ENCODE results near the gene GNA12. TPM values are rescaled to one million over a fixed set of nuclear protein-coding genes. Genes with fewer than 3 reads are reported as not detected.

GNA12 gene
- total RNA-seq, 1 experiment from 2014 or later = 25.7 TPM

DNA sequence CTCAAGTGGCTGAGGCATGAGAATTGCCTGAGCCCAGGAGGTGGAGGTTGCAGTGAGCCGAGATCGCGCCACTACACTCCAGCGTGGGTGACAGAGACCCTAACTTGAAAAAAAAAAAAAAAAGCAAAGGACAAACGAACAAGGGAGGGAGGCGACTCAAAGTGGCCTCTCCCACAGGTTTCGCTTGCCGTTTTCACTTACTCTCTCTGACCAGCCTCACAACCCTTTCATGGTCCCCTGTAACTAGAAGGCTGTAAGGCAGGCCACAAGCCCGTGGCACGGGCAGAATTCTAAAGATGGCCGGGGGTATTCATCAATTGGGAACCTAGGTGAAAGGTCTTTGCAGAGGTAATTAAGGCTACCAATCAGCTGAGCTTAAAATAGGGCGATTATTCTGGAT, 25.5 kb downstream of the GNA12 start:
- no peak for DNase-seq (ENCODE audit: low read depth)

DNA sequence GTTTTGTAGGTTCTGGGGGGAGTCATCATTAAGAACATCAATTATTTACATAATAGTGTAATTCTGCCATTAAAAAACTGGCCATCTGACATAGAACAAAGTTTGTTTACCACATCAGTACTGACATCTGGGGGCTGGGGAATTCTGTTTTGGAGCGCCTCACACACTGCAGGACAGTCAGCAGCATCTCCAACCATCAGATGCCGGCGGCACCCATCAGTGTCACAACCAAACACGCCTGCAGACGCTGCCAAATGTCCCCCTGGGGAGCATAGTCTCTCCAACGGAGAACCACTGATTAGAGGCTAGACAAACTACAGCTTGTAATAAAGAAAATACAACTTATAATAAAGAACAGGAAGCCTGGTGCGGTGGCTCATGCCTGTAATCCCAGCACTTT, 26.0 kb downstream of the GNA12 start:
- DNase-seq (ENCODE audit: low read depth) = no peak

DNA sequence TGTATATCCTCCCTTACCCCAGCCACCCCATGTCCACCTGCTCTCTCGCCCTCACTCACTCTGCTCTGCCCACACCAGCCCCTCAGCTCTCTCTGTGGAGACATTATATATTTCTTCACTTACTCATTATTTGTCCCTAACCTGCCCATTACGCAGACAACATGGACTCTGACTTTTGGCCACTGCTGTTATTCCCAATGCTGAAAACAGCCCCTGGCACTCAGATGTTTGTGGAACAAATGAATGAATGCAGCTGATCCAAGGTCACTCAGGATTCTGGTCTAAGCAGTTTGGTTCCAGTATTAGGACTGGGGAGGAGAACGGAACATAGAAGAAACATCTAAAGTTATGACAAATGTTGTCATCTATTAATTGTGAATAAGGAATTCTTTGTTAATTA, 26.7 kb downstream of the GNA12 start:
- no peak for DNase-seq (ENCODE audit: low read depth)

DNA sequence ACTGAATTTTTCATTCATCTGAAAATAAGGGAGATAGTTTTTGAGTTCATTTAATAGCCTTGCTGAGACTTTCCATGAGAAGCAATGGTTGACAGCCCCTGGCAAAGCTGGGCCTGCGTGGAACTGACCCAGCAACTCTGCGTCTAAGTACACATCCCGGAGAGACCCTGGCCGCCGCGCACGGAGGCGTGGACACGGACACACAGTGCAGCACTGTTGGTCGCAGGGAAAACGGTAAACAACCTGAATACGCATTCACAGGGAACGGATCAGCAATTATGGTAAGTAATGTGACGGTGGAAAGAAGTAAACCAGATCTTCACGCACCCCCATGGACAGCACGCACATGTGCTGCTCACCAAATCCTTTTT, 28.2 kb downstream of the GNA12 start:
- no peak for DNase-seq (ENCODE audit: low read depth)

DNA sequence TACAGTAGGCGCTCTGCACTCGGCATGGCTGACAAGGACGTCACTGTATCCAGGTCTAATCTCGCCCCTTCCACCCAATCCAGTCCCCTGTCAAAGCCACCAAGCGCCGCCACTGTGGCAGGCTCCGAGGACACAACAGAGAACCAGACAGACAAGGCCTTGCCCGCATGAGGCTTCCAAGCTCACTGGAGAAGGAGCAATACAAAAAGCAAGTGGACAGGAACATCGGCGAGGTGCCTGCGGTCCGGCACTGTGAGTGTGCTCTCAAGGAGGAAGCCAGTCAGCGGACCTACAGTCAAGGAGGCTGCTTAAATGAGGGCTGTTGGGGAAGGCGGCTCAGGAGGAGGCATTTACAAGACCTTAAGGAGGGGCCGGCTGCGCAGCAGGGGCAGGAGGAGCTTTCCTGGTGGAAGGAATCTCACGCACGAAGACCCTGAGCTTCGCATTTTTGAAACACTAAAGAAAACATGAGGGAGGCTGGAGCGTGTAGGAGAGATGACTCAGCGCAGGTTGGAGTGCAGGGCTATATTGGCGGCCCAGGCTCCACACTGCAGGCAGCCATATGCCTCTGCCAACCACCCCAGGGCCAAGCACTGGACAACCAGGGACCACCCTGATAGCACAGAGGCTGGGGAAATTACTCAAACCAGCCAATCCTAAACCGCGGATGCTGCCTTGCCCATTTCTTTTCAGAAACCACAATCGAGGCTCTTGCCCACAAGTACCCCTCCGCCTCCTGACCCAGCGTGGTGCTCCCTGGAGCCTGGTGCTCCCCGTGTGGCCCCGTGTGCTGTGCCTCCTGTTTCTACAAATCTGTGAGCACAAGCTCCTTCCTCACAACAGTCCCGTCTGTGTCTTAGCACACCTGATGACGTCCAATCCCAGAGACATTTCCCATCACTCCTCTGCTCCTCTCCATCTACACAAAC, 28.9 kb downstream of the GNA12 start:
- DNase-seq (ENCODE audit: low read depth) = no peak

DNA sequence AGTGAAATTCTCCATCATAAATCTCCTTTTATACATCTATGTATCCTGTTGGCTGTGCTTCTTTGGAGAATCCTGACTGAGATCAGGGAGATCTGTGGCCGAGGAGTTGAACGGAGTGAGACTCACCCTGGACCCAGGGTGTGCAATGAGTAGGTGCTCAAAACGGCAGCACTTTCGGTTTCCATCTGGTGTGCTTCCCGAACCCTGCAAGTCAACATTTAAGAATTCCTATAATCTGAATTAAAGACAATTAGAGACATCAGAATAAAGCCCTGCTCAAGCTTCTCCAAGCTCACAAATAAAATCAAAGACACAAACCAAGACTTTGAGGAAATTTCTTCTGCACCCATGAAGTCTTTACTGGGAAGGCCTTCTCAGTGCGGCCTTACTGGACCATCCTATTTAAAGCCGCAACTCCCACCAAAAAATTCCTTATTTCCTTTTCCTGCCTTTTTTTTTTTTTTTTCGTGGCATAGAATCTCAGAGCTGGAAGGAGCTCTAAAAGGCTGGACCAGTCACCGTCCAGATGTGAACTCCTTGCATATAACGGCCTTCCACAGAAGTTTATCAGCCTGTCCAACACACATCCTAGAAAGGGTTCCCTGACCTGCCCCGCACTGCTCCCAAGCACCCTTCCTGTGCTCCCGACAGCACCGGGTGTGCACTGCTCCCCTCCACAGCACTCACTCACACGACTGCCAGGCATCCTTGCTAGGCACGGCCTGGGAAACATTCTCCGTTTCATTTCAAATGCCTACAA, 29.7 kb downstream of the GNA12 start:
- DNase-seq (ENCODE audit: low read depth) = no peak

DNA sequence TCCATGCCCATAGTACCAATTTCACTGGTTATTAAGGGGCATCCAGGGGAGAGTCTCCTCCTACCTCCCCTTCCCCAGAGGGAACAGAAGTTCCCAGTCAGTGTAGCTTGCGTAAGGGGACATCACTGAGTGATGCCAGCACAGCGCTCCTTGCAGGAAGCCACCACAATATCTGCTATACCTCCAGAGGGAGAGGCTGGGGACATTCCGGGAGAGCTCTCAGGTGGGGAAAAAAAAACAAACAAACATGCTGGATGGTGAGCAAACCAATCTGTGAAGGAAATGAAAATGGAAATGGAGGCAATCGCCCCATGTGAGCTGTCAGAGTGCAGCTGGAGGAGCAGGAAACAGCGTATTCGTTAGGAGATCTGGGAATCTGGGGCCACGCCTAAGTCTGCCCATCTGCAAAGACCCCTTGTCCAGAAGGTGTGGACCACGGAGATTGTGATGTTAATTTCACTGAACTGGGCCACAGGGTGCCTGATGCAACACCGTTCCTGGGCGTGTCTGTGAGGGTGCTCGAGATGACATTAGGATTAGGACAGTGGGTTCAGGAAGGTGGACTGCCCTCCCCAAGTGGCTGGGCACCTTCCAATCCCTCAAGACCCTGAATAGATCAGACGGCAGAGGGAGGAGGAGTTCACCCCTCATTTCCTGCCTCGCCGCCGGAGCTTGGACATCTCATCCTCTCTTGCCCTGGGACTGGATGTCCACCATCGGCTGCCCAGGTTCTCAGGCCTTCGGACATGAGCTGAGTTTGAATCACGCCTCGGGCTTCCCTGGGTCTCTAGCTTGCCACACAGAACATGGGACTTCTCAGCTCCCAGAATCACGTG, 30.5 kb downstream of the GNA12 start:
- no peak for DNase-seq (ENCODE audit: low read depth)

DNA sequence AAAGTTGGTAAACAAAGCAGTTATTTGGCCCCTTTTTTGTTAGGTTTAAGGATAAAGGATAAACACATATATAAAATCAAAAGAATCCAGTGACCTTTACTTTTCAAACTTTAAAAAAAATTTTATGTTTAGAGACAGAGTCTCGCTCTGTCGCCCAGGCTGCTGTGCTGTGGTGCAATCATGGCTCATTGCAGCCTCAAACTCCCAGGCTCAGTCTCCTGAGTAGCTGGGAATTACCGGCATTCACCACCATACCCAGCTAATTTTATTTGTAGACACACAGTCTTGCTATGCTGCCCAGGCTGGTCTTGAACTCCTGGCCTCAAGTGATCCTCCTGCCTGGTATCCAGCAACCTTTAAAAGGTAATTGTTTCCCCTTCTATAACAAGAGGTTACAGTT, 31.3 kb downstream of the GNA12 start:
- no peak for DNase-seq (ENCODE audit: low read depth)

DNA sequence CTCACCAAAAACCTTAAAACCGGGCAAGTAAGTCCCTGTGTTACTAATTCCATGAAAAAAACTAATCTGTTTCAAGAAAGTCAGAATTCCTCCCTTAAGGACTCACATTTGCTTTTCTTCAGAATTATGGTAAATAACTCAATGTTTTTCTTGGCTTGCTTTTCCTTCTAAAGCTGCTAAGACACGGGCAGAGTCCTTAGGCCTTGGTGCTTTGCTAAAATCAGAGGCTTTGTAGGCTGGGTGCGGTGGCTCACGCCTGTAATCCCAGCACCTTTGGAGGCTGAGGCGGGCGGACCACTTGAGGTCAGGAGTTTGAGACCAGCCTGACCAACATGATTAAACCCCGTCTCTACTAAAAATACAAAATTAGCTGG, 32.0 kb downstream of the GNA12 start:
- DNase-seq (ENCODE audit: low read depth) = no peak

DNA sequence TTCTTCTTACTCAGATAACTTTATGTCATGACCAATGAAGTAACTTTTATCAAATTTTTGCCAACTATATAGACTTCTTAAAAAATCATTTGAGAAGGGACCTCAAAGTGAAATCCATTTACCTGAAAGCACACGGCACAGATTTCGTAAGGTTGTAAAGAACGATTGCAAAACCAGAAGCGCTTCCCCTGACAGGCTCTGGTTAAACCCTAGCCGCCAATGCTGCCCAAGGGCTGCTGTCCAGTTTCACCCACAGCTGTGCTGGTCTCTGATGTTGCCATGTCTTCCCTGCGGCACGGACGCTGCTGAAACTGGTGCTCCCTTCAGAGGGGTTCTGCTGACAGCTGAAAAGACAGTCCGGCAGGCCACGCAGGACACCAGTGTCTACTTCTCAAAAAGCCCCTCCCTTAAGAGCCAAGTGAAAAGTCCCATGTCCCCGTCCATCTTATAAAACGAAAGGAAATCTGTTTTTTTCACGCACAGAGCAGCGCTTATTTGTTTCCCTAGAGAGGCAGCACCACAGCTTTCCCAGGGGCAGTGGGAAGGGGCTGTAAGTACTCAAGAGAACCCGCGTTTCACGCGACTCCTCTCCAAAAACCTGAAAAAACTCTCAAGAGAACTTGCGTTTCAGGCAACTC, 32.5 kb downstream of the GNA12 start:
- DNase-seq (ENCODE audit: low read depth) = no peak

DNA sequence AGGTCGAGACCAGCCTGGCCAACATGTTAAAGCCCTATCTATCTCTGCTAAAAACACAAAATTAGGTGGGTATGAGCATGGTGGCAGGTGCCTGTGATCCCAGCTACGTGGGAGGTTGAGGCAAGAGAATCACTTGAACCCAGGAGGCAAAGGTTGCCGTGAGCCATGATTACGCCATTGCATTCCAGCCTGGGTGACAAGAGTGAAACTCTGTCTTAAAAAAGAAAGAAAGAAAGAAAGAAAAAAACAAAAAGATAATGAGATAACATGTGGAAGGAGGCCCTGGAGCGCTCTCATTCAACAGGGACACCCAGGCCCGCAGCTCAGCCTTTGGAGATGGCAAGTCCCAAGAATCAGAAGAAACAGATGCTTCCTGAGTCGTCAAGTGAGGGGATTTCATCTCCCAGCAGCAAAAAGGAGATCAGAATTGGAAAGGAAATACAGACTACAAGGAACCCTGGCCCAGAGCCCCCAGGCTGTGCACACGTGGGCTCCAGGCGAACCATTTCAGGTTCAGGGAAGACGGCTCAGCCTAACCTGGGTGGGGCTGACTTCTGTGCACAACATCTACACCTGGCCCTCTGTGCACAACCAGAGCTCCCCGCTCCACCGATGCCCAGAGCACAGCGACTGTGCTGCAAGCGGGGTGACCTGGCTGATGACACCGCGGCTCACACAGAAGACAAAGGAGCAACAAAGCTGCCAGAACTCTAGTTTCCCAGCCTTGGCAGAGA, 33.3 kb downstream of the GNA12 start:
- DNase-seq (ENCODE audit: low read depth) = no peak

DNA sequence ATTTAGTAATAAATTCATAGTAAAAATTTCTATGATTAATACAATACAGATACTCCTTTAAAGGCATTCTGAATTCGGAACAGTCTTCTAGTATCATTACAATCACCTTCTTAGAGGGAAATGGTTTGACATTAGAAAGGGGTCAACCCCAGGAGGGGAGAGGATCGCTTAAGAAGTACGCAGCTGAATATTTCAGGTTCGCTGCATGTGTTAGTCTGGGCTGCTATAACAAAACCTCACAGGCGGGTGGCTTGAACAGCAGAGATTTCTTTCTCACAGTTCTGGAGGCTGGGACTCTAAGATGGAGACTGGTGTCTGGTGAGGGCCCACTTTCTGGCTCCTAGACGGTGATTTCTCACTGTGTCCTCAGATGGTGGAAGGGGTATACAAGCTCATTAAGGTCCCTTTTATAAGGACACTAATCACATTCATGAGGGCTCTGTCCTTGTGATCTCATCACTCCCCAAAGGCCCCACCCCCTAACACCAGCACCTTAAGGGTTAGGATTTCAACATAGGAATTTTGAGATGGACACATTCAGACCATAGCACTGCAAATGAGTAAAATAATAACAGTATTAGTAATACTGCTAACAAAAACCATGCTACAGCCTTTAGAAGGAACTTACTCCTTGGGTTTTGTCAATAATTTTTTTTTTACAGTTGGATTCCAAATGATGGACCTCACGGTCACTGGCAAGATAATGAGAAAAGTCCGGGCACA, 34.0 kb downstream of the GNA12 start:
- DNase-seq (ENCODE audit: low read depth) = no peak

DNA sequence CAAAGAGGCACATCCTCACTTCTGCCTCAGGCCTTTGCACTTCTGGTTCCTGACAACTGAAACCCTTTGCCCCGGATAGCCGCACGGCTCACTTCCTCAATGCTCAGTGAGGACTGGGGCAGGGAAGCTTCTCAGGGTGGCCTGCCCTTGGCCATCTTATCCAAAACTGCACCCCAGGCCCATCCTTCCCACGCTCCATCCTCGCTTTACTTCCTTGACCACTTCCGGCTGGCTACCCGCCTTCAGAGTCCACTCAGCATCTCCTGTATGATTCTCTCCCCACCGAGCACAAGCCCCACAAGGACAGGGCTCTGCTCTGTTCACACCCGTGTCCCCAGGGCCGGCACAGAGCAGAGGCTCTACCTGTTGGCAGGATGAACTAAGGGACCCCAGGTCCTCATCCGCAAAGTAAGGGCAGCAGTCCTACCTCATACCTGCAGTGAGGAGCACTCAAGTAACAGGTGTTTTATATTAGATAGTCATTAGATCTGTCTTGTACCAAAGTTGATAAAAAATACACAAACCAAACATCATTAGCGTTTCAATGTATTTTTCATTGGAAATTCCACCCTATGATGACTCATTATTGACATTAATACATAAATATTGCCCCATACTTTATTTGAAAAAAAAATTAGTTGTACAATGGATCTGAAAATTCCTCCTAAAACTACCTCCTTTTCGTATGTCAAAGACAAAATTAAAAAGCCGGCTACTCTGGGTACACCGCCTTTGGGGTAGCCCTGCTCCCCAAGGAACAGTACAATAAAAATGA, 35.0 kb downstream of the GNA12 start:
- no peak for DNase-seq (ENCODE audit: low read depth)

DNA sequence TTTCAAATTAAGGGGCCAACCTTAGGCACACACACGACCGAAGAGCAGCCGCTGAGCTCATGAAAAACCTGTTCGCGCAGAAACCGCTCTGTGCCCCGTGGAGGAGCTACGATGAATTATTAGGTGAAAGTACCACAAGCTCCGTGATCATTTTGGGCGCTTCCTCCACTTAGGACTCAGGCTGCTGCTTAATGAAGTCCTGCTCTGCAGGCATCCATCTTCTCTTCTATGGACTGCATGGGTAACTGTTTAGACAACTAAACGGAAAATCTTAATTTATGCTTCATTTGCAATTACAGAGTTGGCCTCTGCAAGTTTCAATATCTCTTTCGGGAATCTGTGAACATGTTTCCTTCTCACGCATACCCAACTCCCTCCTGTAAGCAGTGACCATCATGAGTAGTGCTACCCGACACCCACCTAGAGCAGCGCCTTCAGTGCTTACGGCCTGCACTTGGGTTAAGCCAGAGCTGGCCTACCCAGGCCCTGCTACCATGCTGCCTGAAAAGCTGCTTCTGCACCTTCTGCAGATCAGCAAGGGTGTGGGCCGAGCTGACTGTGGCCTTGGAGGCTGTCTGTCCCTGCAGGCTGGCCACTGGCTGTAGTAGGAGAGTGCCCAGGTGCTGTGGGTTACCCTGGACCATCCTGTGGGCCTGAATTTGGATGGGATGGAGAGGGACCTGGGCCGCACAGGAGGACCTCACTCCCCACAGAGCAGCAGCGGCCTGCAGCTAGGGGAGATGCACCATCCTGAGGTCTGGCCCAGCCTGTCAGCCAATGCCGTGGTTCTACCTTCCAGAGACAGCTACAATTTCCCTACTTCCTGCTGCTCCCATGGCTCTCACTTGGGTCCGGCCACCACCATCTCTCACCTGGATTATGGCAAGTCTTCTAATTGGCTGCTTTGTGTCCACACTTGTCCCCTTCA, 36.0 kb downstream of the GNA12 start:
- no peak for DNase-seq (ENCODE audit: low read depth)

DNA sequence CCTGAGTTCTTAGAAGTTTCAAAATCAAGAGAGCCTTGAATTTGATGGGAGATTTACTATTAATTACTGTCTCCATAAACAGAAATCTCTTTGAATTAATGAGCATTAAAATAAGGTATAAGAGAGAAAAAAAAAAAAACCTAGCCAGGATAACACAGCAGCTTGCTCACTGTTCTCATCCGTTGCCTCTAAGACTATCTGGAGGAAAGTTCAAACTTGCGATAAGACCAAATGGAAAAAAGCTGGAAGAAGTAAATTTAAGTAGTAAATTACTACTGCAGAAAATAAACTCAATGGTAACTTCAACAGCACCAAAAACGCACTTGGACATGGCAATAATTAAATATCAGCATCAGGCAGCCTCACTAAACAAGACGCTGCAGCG, 36.7 kb downstream of the GNA12 start:
- no peak for DNase-seq (ENCODE audit: low read depth)

DNA sequence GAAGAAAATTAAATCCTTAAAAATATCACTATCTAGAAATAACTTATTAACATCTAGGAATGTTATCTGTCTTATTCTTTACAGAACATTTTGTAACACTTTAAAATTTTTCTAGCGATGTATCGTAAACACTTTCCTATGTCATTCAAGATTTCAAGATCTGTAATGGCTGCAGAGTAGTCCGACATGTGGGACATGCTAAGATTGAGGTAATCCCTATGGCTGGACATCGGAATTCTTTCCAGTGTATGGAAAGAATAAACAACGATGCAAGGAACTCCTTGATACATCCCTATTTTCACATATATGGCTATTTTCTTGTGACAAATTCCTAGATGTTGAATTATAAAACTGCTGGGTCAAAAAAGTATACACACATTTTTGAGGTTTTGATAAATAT, 37.5 kb downstream of the GNA12 start:
- DNase-seq (ENCODE audit: low read depth) = no peak

DNA sequence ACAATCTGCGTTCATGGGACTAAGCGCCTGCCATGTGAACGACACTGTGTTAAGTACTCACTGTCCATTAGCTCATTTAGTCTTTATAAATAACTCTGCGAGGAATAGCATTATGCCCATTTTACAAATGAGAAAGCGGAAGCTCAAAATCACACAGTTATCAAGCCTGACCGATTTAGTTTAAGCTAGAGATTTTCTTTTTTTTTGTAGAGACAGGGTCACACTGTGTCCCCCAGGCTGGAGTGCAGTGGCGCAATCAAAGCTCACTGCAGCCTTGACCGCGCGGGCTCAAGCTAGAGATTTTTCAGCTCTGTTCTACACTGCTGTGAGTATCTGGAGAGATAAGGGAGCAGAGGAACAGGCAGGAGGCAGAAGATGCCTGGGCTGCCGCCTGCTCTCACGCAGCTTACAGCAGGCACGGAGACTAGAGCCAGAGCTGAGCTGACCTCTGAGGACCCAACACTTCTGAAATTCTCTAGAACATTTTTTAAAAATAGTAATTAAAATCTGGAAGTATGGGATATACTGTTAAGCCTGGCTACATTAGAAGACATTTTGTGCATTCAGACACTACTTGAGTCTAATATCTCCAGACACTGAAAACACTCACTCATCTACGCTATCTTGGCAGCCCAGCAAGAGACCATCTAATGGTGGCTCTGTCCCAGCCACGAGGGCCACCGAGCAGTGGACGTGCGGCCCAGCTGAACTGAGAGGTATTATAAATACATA, 38.7 kb downstream of the GNA12 start:
- DNase-seq (ENCODE audit: low read depth) = no peak

DNA sequence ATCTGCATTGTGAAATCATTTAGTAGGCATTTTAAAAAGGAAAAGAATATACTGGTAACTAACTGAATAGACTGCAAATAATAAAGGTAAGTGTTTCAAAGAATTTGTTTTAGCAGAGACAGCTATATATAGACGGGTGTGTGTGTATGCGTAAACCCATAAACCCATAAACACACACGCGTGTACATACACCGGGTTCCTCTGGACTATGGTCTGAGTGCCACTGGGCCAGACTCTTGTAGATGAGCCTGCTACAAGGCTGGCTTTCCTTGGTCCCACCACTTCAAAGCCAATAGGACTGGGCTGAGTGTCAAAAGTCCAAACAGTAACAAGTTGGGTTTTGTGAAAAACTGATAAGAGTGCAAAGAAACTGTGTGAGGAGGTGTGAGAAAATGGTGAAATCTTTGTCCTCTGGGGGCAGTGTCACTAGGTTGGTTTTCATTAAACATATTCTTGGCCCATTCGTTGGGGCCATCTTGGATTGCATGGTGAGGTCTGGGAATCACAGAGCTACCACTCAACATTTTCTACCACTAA, 39.8 kb downstream of the GNA12 start:
- DNase-seq (ENCODE audit: low read depth) = no peak
